Endothelial cell of umbilical vein (primary cell): ENCODE results near the gene WDR77. TPM values are rescaled to one million over a fixed set of nuclear protein-coding genes. Genes with fewer than 3 reads are reported as not detected.

Experiments used
- BruUV-seq: library from RNA; stranded (reverse); fragments of 400-500 nt; replicated peaks from 2 replicates; lab custom pipeline; 2021; lab: Mats Ljungman, UMichigan
- CTCF ChIA-PET: fragments of 300-600, 350-600 bp; sonication (Branson Sonifier 250); formaldehyde crosslinking; loops from one replicate; lab custom pipeline; 2021; ENCODE audit warnings: antibody characterized with exemption, inconsistent platforms; lab: Charles Lee
- POLR2A ChIA-PET: fragments of 300-600, 350-600 bp; sonication (Branson Sonifier 250); formaldehyde crosslinking; loops from one replicate; lab custom pipeline; 2021; ENCODE audit warnings: antibody characterized with exemption, inconsistent platforms; lab: Charles Lee
- DNase-seq: peaks from one replicate; pipeline ENCODE4 v3.0.0-alpha.2; 2011; ENCODE audit warnings: low read depth, low spot score
- FAIRE-seq: peaks from 2 replicates; lab custom pipeline; 2011; peaks lifted over from hg19 to GRCh38; lab: Jason Lieb, UNC
- H2AFZ ChIP-seq: 2 replicates; pipeline ENCODE4 v1.6.0; 2012; ENCODE audit warnings: low read depth, low read length, control low read depth, inconsistent platforms
- H3K27ac ChIP-seq: 2 replicates; pipeline ENCODE4 v1.5.1; 2011; ENCODE audit warnings: low read depth, mild to moderate bottlenecking, control low read depth, low read length, moderate library complexity; ENCODE audit not compliant: insufficient read depth
- H3K27me3 ChIP-seq, 2 experiments: 2 replicates each; pipeline versions ENCODE4 v1.6.0 to v1.6.1; 2011; ENCODE audit warnings: low read length in 2 of 2, mixed read lengths in 1 of 2; ENCODE audit not compliant: control insufficient read depth in 2 of 2, insufficient read depth in 2 of 2
- H3K36me3 ChIP-seq, 2 experiments: 2 replicates in 1 of 2; 3 replicates in 1 of 2; pipeline ENCODE4 v1.5.1; 2011; ENCODE audit warnings: low read length in 2 of 2, mild to moderate bottlenecking in 1 of 2, moderate library complexity in 1 of 2; ENCODE audit not compliant: control insufficient read depth in 2 of 2, insufficient read depth in 2 of 2; ENCODE audit errors: extremely low read depth in 1 of 2
- H3K4me1 ChIP-seq: 3 replicates; pipeline ENCODE4 v1.5.1; 2011; ENCODE audit warnings: mild to moderate bottlenecking, low read length; ENCODE audit not compliant: control insufficient read depth, insufficient read depth; ENCODE audit errors: extremely low read depth
- H3K4me2 ChIP-seq: 2 replicates; pipeline ENCODE4 v1.6.1; 2011; ENCODE audit warnings: low read length, control low read depth, mixed read lengths; ENCODE audit not compliant: insufficient read depth
- H3K4me3 ChIP-seq, 3 experiments: fragments of 200-600 bp in 1 of 3; sonication (generic), shearing (Covaris generic) in 1 of 3; replicated peaks in 1 of 3; 2 replicates each; pipeline ENCODE4 v1.5.1; 2011 to 2016; ENCODE audit warnings: control low read depth in 3 of 3, low read length in 3 of 3, mild to moderate bottlenecking in 2 of 3, inconsistent platforms in 1 of 3, low read depth in 1 of 3, moderate library complexity in 1 of 3; ENCODE audit not compliant: insufficient read depth in 1 of 3
- H3K79me2 ChIP-seq: 2 replicates; pipeline ENCODE4 v1.6.0; 2012; ENCODE audit warnings: low read length, inconsistent platforms; ENCODE audit not compliant: control insufficient read depth, insufficient read depth
- H3K9ac ChIP-seq: replicated peaks from 2 replicates; pipeline ENCODE3; 2011; ENCODE audit warnings: low read length, control low read depth; ENCODE audit not compliant: insufficient read depth; ENCODE audit errors: extremely low read depth
- H3K9me1 ChIP-seq: replicated peaks from 3 replicates; pipeline ENCODE4 v1.6.0; 2011; ENCODE audit warnings: mild to moderate bottlenecking, low read length; ENCODE audit not compliant: control insufficient read depth, insufficient read depth; ENCODE audit errors: extremely low read depth
- H3K9me3 ChIP-seq: replicated peaks from 2 replicates; pipeline ENCODE4 v1.5.1; 2012; ENCODE audit warnings: low read length, inconsistent platforms; ENCODE audit not compliant: control insufficient read depth, insufficient read depth
- H4K20me1 ChIP-seq: replicated peaks from 2 replicates; pipeline ENCODE3; 2011; ENCODE audit warnings: mild to moderate bottlenecking, low read length; ENCODE audit not compliant: control insufficient read depth, insufficient read depth; ENCODE audit errors: extremely low read depth
- CTCF ChIP-seq, 2 donors: IDR thresholded peaks; 1 replicate in 1 of 2; 2 replicates in 1 of 2; pipeline ENCODE4 v1.5.1; 2011; ENCODE audit warnings: low read length in 2 of 2, mild to moderate bottlenecking in 2 of 2, moderate library complexity in 2 of 2, control low read depth in 1 of 2, inconsistent platforms in 1 of 2, low read depth in 1 of 2; ENCODE audit not compliant: insufficient read depth in 1 of 2; ENCODE audit errors: extremely low read depth in 1 of 2
- EZH2 ChIP-seq: IDR thresholded peaks from 2 replicates; pipeline ENCODE4 v1.6.1; 2012; ENCODE audit warnings: borderline replicate concordance, low read depth, mild to moderate bottlenecking, moderate library complexity, low read length, inconsistent platforms; ENCODE audit not compliant: severe bottlenecking
- FOS ChIP-seq: IDR thresholded peaks from 2 replicates; pipeline ENCODE4 v1.6.1; 2011; ENCODE audit warnings: mild to moderate bottlenecking, low read length, moderate library complexity, borderline replicate concordance; ENCODE audit not compliant: insufficient read depth
- GATA2 ChIP-seq: IDR thresholded peaks from 2 replicates; pipeline ENCODE4 v1.7.0; 2011; ENCODE audit warnings: low read depth, mild to moderate bottlenecking, moderate library complexity, mixed read lengths, low read length; ENCODE audit not compliant: insufficient read length, insufficient read depth
- JUN ChIP-seq: IDR thresholded peaks from 2 replicates; pipeline ENCODE4 v1.6.1; 2011; ENCODE audit warnings: borderline replicate concordance, low read depth; ENCODE audit not compliant: insufficient read length, insufficient read depth
- MAX ChIP-seq: IDR thresholded peaks from 2 replicates; pipeline ENCODE4 v1.6.1; 2011; ENCODE audit not compliant: insufficient read depth, insufficient read length
- MYC ChIP-seq: IDR thresholded peaks from one replicate; pipeline ENCODE4 v1.6.1; 2011; ENCODE audit warnings: mild to moderate bottlenecking, low read depth, low read length
- POLR2A ChIP-seq: IDR thresholded peaks from 2 replicates; pipeline ENCODE4 v1.6.1; 2012; ENCODE audit warnings: low read depth, mild to moderate bottlenecking, control low read depth, low read length
- POLR2AphosphoS5 ChIP-seq: IDR thresholded peaks from 2 replicates; pipeline ENCODE4 v1.6.1; 2012; ENCODE audit warnings: low read depth, mild to moderate bottlenecking, control low read depth, low read length, moderate library complexity; ENCODE audit not compliant: insufficient read depth
- dilution Hi-C: fragments of 300-500 bp; cut with MboI; formaldehyde crosslinking; loops from one replicate; pipeline ENCODE4 v1.15.0; 2019; ENCODE audit warnings: low sequenced_read_pairs; ENCODE audit not compliant: extremely low pct_ligation_motif_present
- intact Hi-C: fragments of 100-400 bp; cut with micrococcal nuclease; formaldehyde crosslinking; loops from one replicate; pipeline ENCODE4 v1.10.0; 2022
- polyA plus RNA-seq, 4 experiments: library from polyadenylated mRNA; depleted of rRNA in 3 of 4; stranded (reverse) in 3 of 4; unstranded in 1 of 4; fragments of >200 nt; gene quantifications; 2 replicates each; pipeline versions ENCODE4 v1.2.1 to v1.2.3, GENCODE V29; 2011 to 2012; ENCODE audit warnings: missing spikeins in 1 of 4
- total RNA-seq: library from RNA; stranded (reverse); gene quantifications from 2 replicates; pipeline ENCODE4 v1.2.3, GENCODE V29; 2021

The WDR77 gene
- total and polyA plus RNA-seq, 2 donors (not counting 3 experiments of a cell fraction or from before 2014, with no cell fraction given): 41.3 to 116 TPM

GRCh38 chr1:111419037-111419436, 30.0 kb downstream of the WDR77 start:
- Histone ChIP-seq H3K9me1 (no peaks in the 10 kb centered on the region), H3K36me3 (no peaks in the 10 kb centered on the region), H3K27me3 (peaks cover 6 to 7% of the 10 kb centered on the region in 2 experiments), H3K4me3 (no peak overlapping the region), H3K4me2 (no peak overlapping the region), H3K9me3 (no peaks in the 10 kb centered on the region), H3K79me2 (no peaks in the 10 kb centered on the region), H2AFZ (no peak overlapping the region), H3K27ac (no peak overlapping the region), H4K20me1 (no peaks in the 10 kb centered on the region), H3K9ac (no peak overlapping the region), H3K4me1 (no peaks in the 10 kb centered on the region)
- intact Hi-C loops (no loop called here), dilution Hi-C loops (no loop called here)
- BruUV-seq: no TSS peak
- ChIA-PET CTCF (no interaction called here), POLR2A (no interaction called here)
- TF ChIP-seq FOS (no peak), GATA2 (no peak), EZH2 (no peak), MYC (no peak), CTCF (IDR thresholded peaks at IDR 0.05; ENCODE audit: extremely low read depth in 1 of 2, insufficient read depth in 1 of 2, low read depth in 1 of 2, low read length in 2 of 2) (no peak), POLR2AphosphoS5 (no peak), JUN (no peak), POLR2A (no peak), MAX (no peak)
- no peak for FAIRE-seq
- DNase-seq: no peak
